NCI-H2081 treated with DMSO at 0.1 percent for 48 hours (cell line): Measurements from ENCODE around the gene CCNB3.

ENCODE experiments used
- DNase-seq: peaks from one replicate; lab custom pipeline; 2025; lab: John Stamatoyannopoulos, UW

CCNB3 gene

DNA sequence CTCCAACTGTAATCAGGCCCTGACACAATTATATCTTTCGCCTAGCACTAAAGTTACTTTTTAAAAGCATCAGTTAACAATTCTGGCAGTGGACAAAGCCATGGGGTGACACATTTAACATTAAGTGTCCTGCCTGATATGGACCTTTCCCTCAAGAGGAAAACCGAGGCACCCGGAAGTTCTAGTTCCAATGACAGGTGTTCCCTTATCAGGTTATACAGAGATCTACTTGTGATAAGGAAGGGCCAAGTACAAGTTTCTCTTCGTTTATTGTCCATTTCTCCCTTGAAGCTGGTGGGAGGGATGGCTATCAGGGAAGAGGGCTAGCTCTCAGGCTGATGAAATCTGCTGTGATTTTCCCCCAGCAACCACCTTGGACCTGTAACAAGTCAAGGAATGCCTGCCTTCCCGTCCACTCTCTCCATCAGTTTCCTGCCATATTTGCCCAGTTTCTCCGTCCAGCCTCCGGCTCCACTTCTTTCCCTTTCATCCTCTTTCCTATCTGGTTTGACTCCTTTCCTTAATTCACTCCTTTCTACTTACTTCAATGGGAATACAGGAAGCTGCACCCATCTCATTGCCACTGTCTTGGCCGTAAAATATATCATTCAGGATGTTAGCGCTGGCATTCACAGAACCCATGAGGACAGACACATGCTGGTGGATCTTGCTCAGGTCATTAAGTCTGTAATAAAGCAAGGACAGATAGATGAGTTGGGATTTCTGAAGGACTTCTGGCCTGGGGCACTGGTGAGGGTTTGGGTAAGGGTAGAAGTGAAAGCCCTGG lies 171.1 kb downstream of the CCNB3 start:
- no peak for DNase-seq

DNA sequence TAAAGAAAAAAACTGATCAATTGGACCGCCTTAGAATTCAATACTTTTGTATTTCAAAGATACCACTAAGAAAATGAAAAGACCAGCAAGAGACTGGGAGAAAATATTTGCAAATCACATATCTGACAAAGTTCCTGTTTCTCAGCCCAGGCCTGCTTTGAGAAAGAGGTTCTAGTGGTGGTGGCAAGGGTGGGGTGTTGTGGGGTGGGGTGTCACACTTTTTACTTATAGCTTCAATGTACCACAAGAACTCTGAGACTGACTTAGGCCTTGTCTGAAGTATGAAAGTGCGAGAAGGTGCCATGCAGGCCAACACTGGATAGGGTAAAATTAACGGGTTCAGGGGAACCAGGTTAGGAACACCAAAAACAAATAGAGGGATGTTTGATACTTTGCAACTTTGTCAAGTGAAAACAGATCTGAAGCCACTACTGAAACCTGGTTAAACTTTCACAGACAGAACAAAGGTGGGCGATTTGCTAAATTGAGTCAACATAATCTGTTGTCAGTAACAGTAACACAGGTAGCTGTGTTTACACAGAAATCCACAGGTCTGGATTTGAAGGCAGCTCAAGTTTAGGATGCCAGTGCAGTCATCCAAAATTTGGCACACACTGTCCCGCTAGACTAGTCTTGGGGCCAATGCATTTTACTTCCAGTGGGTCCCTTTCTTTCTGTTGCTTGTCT lies 177.3 kb downstream of the CCNB3 start:
- DNase-seq, result no peak

DNA sequence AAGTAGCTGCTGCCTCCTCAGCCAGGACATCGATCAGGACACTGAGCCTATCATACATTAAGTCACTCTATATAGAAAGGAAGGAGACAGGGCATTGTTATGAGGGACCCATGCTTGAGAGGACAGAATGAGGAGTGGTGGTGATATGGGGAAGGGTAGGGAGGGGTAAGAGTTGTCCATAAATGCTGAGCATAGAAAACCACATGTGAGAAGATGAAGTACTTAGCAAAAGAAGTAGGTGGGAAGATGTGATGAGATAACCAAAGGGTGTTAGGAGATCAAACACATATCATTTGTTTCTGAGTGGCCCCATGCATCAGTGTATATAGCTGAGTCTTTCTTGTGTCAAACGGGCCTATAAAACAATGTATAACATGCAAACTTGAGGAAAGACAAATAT lies 182.0 kb downstream of the CCNB3 start:
- DNase-seq, result no peak

DNA sequence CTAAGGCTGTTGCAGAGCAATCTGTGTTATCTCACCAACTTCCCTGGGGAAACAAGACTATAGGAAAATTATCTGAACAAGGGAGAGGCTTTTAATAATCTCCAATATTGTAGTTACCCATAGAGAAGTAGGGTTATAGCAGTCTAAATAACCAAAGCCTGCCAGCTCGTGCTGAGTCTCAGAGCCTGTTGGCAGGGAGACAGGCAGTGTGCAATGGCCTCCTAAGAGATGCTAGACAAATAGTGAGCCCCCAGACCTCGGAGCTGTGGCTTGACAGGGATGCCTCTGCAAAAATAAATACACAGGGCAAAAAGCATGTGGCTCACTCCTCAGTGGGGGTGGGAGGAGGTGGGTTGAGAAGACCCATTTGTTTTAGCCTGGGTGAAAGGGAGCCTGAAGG lies 189.3 kb downstream of the CCNB3 start:
- no peak for DNase-seq
